Iris pigment epithelial cell (primary cell): Measurements from ENCODE around the gene PCLAF.

Experiments
- DNase-seq: peaks from one replicate; pipeline ENCODE4 v3.0.0-alpha.2; 2011; ENCODE audit warnings: low read depth

Gene PCLAF

DNA sequence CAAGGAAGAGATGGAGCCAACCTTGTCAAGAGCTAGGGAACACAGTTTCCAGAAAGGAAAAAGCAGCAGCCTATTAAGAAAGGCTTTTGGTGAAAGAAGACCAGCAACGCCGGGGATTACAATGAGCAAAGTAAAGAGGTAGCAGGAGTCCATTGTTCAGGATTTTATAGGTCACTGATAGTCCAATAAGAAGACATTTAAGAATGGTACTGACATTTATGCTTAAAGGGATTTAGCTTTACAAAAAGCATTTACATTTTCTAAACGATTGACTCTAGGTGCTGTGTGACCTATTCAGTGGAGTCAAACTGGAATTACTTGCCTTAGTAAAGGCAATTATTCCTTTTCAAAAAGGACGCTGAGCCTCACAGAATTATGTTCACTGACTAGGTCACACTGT, 66.0 kb downstream of the PCLAF start:
- no peak for DNase-seq

DNA sequence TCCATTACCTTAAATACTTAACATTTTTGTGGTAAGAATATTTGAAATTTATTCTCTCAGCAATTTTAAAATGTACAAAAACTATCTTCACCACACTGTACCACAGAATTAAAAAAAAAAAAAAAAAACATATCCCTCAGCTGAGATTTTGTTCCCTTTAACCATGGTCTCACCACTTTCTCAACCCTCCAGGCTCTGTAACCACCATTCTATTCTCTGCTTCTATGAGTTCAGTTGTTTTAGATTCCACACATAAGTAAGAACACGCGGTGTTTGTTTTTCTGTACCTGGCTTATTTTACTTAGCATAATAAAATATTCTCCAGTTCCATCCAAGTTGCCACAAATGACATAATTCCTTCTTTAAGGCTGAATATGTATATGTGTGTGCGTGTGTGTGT, 66.8 kb downstream of the PCLAF start:
- DNase-seq = peak; percentile 5
